ENCODE data around the gene ARFGEF3.

The ARFGEF3 gene

GRCh38 chr6:138308731-138309110, 147.0 kb downstream of the ARFGEF3 start:
- DNase-seq (ENCODE audit: low spot score): no peak

- no peak for DNase-seq (ENCODE audit: low spot score)
These were observed 148.0 kb downstream of the ARFGEF3 start for GRCh38 chr6:138309695-138310094.

- DNase-seq (ENCODE audit: low spot score): no peak
These were observed 148.6 kb downstream of the ARFGEF3 start for GRCh38 chr6:138310294-138310693.

- no peak for DNase-seq (ENCODE audit: low spot score)
These were observed 149.1 kb downstream of the ARFGEF3 start for GRCh38 chr6:138310821-138311220.

- no peak for DNase-seq (ENCODE audit: low spot score)
These were observed 149.5 kb downstream of the ARFGEF3 start for GRCh38 chr6:138311268-138311667.

GRCh38 chr6:138318741-138319375, 157.1 kb downstream of the ARFGEF3 start:
- no peak for DNase-seq (ENCODE audit: low spot score)

GRCh38 chr6:138321934-138322333, 160.2 kb downstream of the ARFGEF3 start:
- no peak for DNase-seq (ENCODE audit: low spot score)

- no peak for DNase-seq (ENCODE audit: low spot score)
These were observed 162.1 kb downstream of the ARFGEF3 start for GRCh38 chr6:138323821-138324220.

GRCh38 chr6:138328210-138328609, 166.5 kb downstream of the ARFGEF3 start:
- no peak for DNase-seq (ENCODE audit: low spot score)

GRCh38 chr6:138330763-138331162, 169.0 kb downstream of the ARFGEF3 start:
- DNase-seq (ENCODE audit: low spot score): no peak

- DNase-seq (ENCODE audit: low spot score): no peak
These were observed 169.7 kb downstream of the ARFGEF3 start for GRCh38 chr6:138331444-138331843.

- DNase-seq (ENCODE audit: low spot score): no peak
These were observed 170.2 kb downstream of the ARFGEF3 start for GRCh38 chr6:138331984-138332383.

GRCh38 chr6:138334000-138334399, 172.3 kb downstream of the ARFGEF3 start:
- no peak for DNase-seq (ENCODE audit: low spot score)

GRCh38 chr6:138334963-138335362, 173.2 kb downstream of the ARFGEF3 start:
- no peak for DNase-seq (ENCODE audit: low spot score)

GRCh38 chr6:138336221-138336620, 174.5 kb downstream of the ARFGEF3 start:
- no peak for DNase-seq (ENCODE audit: low spot score)

GRCh38 chr6:138337076-138337475, 175.3 kb downstream of the ARFGEF3 start:
- no peak for DNase-seq (ENCODE audit: low spot score)

- DNase-seq (ENCODE audit: low spot score): no peak
These were observed 177.3 kb downstream of the ARFGEF3 start for GRCh38 chr6:138339024-138339423.

- no peak for DNase-seq (ENCODE audit: low spot score)
These were observed 179.4 kb downstream of the ARFGEF3 start for GRCh38 chr6:138341176-138341575.

GRCh38 chr6:138343112-138343511, 181.4 kb downstream of the ARFGEF3 start:
- DNase-seq (ENCODE audit: low spot score): no peak

GRCh38 chr6:138345565-138346285, 184.0 kb downstream of the ARFGEF3 start:
- DNase-seq (ENCODE audit: low spot score): no peak

- DNase-seq (ENCODE audit: low spot score): no peak
These were observed 184.8 kb downstream of the ARFGEF3 start for GRCh38 chr6:138346302-138347195.

GRCh38 chr6:138347864-138348263, 186.1 kb downstream of the ARFGEF3 start:
- no peak for DNase-seq (ENCODE audit: low spot score)

- no peak for DNase-seq (ENCODE audit: low spot score)
These were observed 188.2 kb downstream of the ARFGEF3 start for GRCh38 chr6:138349891-138350290.
